HCT116 (cell line): Measurements from ENCODE around the gene USO1. TPM values are rescaled to one million over a fixed set of nuclear protein-coding genes. Genes with fewer than 3 reads are reported as not detected.

Experiments
- ATAC-seq: fragments of 200-7000 bp; cut with Tn5 transposase; 2 replicates; pipeline ENCODE4 v1.9.1; 2020; ENCODE audit warnings: mild to moderate bottlenecking, moderate library complexity
- BruUV-seq: library from RNA; stranded (reverse); fragments of 400-500 nt; replicated peaks from 2 replicates; lab custom pipeline; 2021; lab: Mats Ljungman, UMichigan
- CTCF ChIA-PET: fragments of 300-600 bp; sonication (Branson Sonifier 250); formaldehyde crosslinking; loops from one replicate; lab custom pipeline; 2021; ENCODE audit warnings: antibody characterized with exemption; lab: Charles Lee
- POLR2A ChIA-PET: fragments of 300-600, 350-600 bp; sonication (Branson Sonifier 250); formaldehyde crosslinking; loops from one replicate; lab custom pipeline; 2021; ENCODE audit warnings: antibody characterized with exemption; lab: Charles Lee
- RAD21 ChIA-PET, 2 experiments: fragments of 300-600 bp; sonication (Branson Sonifier 250); formaldehyde crosslinking; loops; one replicate each; lab custom pipeline; 2023; ENCODE audit warnings: low total read pairs in 2 of 2; ENCODE audit not compliant: uncharacterized antibody in 2 of 2, unreplicated experiment in 2 of 2, low non-redundant PET in 1 of 2; lab: Charles Lee
- DNase-seq: peaks from one replicate; pipeline ENCODE4 v3.0.0-alpha.2; 2010; ENCODE audit warnings: low read depth, low spot score
- H2AFZ ChIP-seq: fragments of 200-600 bp; shearing (Covaris generic), sonication (generic); 2 replicates; pipeline ENCODE4 v1.6.1; 2017; ENCODE audit warnings: low read depth, mixed run types, mixed read lengths, antibody characterized with exemption, low read length; ENCODE audit not compliant: poor library complexity, severe bottlenecking
- H3K27ac ChIP-seq: 2 replicates; pipeline ENCODE4 v1.5.1; 2012; ENCODE audit warnings: low read depth, low read length
- H3K27me3 ChIP-seq: fragments of 200-600 bp; sonication (generic); 2 replicates; pipeline ENCODE4 v1.6.1; 2016; ENCODE audit warnings: mixed run types, low read length, mixed read lengths; ENCODE audit not compliant: insufficient read depth
- H3K36me3 ChIP-seq, 2 experiments: fragments of 200-500 bp in 1 of 2; fragments of 200-600 bp in 1 of 2; sonication (Bioruptor generic) in 1 of 2; sonication (generic) in 1 of 2; 2 replicates each; pipeline versions ENCODE4 v1.5.1 to v1.6.1; 2014 to 2016; ENCODE audit warnings: low read length in 2 of 2, inconsistent platforms in 1 of 2, mixed read lengths in 1 of 2, mixed run types in 1 of 2; ENCODE audit not compliant: insufficient read depth in 2 of 2, control insufficient read depth in 1 of 2
- H3K4me1 ChIP-seq, 2 experiments: fragments of 200-600 bp in 1 of 2; sonication (generic) in 1 of 2; 2 replicates each; pipeline versions ENCODE4 v1.5.1 to v1.6.1; 2012 to 2017; ENCODE audit warnings: low read length in 2 of 2, inconsistent platforms in 1 of 2, mild to moderate bottlenecking in 1 of 2, mixed read lengths in 1 of 2, mixed run types in 1 of 2, moderate library complexity in 1 of 2; ENCODE audit not compliant: insufficient read depth in 2 of 2, control insufficient read depth in 1 of 2
- H3K4me2 ChIP-seq: fragments of 200-600 bp; sonication (generic); 2 replicates; pipeline ENCODE4 v1.6.1; 2017; ENCODE audit warnings: mixed run types, low read length, mixed read lengths
- H3K4me3 ChIP-seq, 2 experiments: fragments of 200-600 bp in 1 of 2; sonication (generic) in 1 of 2; replicated peaks in 1 of 2; 2 replicates each; pipeline ENCODE4 v1.5.1; 2011 to 2016; ENCODE audit warnings: low read length in 2 of 2, control low read depth in 1 of 2, low read depth in 1 of 2, mild to moderate bottlenecking in 1 of 2, mixed read lengths in 1 of 2, mixed run types in 1 of 2
- H3K79me2 ChIP-seq: fragments of 200-600 bp; sonication (generic); 2 replicates; pipeline ENCODE4 v1.6.1; 2017; ENCODE audit warnings: mild to moderate bottlenecking, mixed run types, low read length, moderate library complexity, mixed read lengths; ENCODE audit not compliant: insufficient read depth
- H3K9ac ChIP-seq: fragments of 200-600 bp; sonication (generic); 2 replicates; pipeline ENCODE4 v1.6.1; 2016; ENCODE audit warnings: low read length, mixed read lengths
- H3K9me2 ChIP-seq: fragments of 200-600 bp; sonication (generic), shearing (Covaris generic); 2 replicates; pipeline ENCODE4 v1.6.1; 2017; ENCODE audit warnings: mixed run types, mild to moderate bottlenecking, moderate library complexity; ENCODE audit not compliant: insufficient read depth
- H3K9me3 ChIP-seq, 2 experiments: fragments of 200-500 bp in 1 of 2; fragments of 200-600 bp in 1 of 2; sonication (Bioruptor generic) in 1 of 2; sonication (generic) in 1 of 2; 2 replicates each; pipeline ENCODE4 v1.6.1; 2014 to 2017; ENCODE audit warnings: low read length in 2 of 2, mixed read lengths in 2 of 2, inconsistent platforms in 1 of 2, low read depth in 1 of 2, mild to moderate bottlenecking in 1 of 2, mixed run types in 1 of 2, moderate library complexity in 1 of 2; ENCODE audit not compliant: control insufficient read depth in 1 of 2, insufficient read depth in 1 of 2
- H4K20me1 ChIP-seq: fragments of 200-600 bp; sonication (generic), shearing (Covaris generic); 2 replicates; pipeline ENCODE4 v1.6.1; 2017; ENCODE audit warnings: mixed run types, mild to moderate bottlenecking, moderate library complexity; ENCODE audit not compliant: insufficient read depth
- CEBPB ChIP-seq: IDR thresholded peaks from 2 replicates; pipeline ENCODE4 v1.6.1; 2012; ENCODE audit warnings: low read depth
- EGR1 ChIP-seq: IDR thresholded peaks from 2 replicates; pipeline ENCODE4 v1.6.1; 2012; ENCODE audit warnings: low read depth
- ELF1 ChIP-seq: IDR thresholded peaks from 2 replicates; pipeline ENCODE4 v1.6.1; 2012; ENCODE audit warnings: low read depth, borderline replicate concordance
- EZH2 ChIP-seq: fragments of 200-600 bp; sonication (generic); IDR thresholded peaks from 2 replicates; pipeline ENCODE4 v1.6.1; 2017; ENCODE audit warnings: antibody characterized with exemption, mixed run types
- JUND ChIP-seq: IDR thresholded peaks from 2 replicates; pipeline ENCODE4 v1.6.1; 2012
- POLR2A ChIP-seq: IDR thresholded peaks from 2 replicates; pipeline ENCODE4 v1.7.0; 2011; ENCODE audit warnings: borderline replicate concordance; ENCODE audit not compliant: insufficient read depth, insufficient read length; ENCODE audit errors: extremely low read depth
- POLR2AphosphoS5 ChIP-seq: IDR thresholded peaks from 2 replicates; pipeline ENCODE4 v1.6.1; 2011; ENCODE audit warnings: mild to moderate bottlenecking, low read depth, low read length, moderate library complexity
- SIN3A ChIP-seq: IDR thresholded peaks from 2 replicates; pipeline ENCODE4 v1.6.1; 2012; ENCODE audit warnings: low read depth
- SP1 ChIP-seq: IDR thresholded peaks from 2 replicates; pipeline ENCODE4 v1.6.1; 2012; ENCODE audit warnings: low read depth
- SRF ChIP-seq: IDR thresholded peaks from 2 replicates; pipeline ENCODE4 v1.6.1; 2012; ENCODE audit warnings: low read depth
- TCF7L2 ChIP-seq: IDR thresholded peaks from 2 replicates; pipeline ENCODE4 v1.7.0; 2011; ENCODE audit warnings: borderline replicate concordance, inconsistent platforms; ENCODE audit not compliant: insufficient read depth, insufficient read length; ENCODE audit errors: extremely low read depth
- YY1 ChIP-seq: IDR thresholded peaks from 2 replicates; pipeline ENCODE4 v1.6.1; 2011; ENCODE audit warnings: low read length, low read depth, moderate library complexity, mild to moderate bottlenecking; ENCODE audit not compliant: insufficient replicate concordance; ENCODE audit errors: extremely low read depth
- ZFX ChIP-seq: fragments of 450-650 bp; IDR thresholded peaks from 2 replicates; pipeline ENCODE4 v1.6.1; 2017
- ZNF274 ChIP-seq: fragments of 200-500 bp; sonication (Bioruptor generic); IDR thresholded peaks from 2 replicates; pipeline ENCODE4 v1.6.1; 2014; ENCODE audit warnings: mild to moderate bottlenecking, low read depth, low read length, inconsistent platforms
- intact Hi-C: fragments of 100-400 bp; cut with micrococcal nuclease; formaldehyde crosslinking; loops from 2 replicates; pipeline ENCODE4 v1.10.0; 2022
- total RNA-seq: library from RNA; stranded (reverse); gene quantifications from one replicate; pipeline ENCODE4 v1.2.1, GENCODE V29; 2021; ENCODE audit not compliant: unreplicated experiment
- TF ChIP-seq, protein P1 (sequence below): IDR thresholded peaks from 2 replicates; pipeline ENCODE4 v1.6.1; 2012
- TF ChIP-seq, protein P2 (sequence below), 3 experiments: fragments of 200-600 bp in 1 of 3; sonication (generic) in 1 of 3; IDR thresholded peaks in 2 of 3; conservative IDR thresholded peaks in 1 of 3; 2 replicates each; pipeline ENCODE4 v1.5.1; 2012 to 2017; ENCODE audit warnings: low read depth in 2 of 3, low read length in 2 of 3, antibody characterized with exemption in 1 of 3, borderline replicate concordance in 1 of 3, control low read depth in 1 of 3, mild to moderate bottlenecking in 1 of 3, mixed read lengths in 1 of 3, mixed run types in 1 of 3, moderate library complexity in 1 of 3; ENCODE audit not compliant: insufficient read depth in 1 of 3
- TF ChIP-seq, protein P3 (sequence below): IDR thresholded peaks from 2 replicates; pipeline ENCODE4 v1.6.1; 2012; ENCODE audit warnings: low read depth
- TF ChIP-seq, protein P4 (sequence below): IDR thresholded peaks from 2 replicates; pipeline ENCODE4 v1.6.1; 2012
- TF ChIP-seq, protein P5 (sequence below): IDR thresholded peaks from 2 replicates; pipeline ENCODE4 v1.6.1; 2011; ENCODE audit warnings: mild to moderate bottlenecking, low read length, moderate library complexity; ENCODE audit not compliant: insufficient replicate concordance; ENCODE audit errors: extremely low read depth

The USO1 gene
- total RNA-seq, 1 experiment from 2014 or later: 72.7 TPM

DNA sequence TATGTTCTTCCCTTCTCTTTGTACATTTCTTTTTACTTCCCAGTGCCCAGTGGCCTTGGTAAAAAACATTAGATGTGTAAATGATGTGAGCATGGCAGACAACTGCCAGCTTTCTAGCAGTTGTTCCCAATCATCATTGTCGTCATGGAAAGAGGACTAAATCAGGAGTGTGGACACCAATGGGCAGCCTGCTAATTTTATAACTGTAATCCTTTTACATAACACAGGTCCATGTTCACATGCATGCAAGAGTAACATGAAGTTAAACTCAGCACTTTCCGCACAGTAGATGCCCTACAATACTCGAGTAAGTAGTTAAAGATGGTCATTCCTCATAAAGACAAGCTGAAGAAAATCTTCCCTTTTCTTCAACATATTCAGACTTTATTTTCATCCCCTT, 27.8 kb upstream of the USO1 start:
- BruUV-seq: no TSS peak
- POLR2A ChIA-PET: no interaction called here
- Histone ChIP-seq H3K4me1 (no peaks in the 10 kb centered on the region), H3K9me3 (no peaks in the 10 kb centered on the region), H4K20me1 (no peaks in the 10 kb centered on the region), H3K36me3 (no peaks in the 10 kb centered on the region), H2AFZ (no peak overlapping the region), H3K9me2 (no peaks in the 10 kb centered on the region), H3K27ac (no peak overlapping the region), H3K4me3 (no peak overlapping the region), H3K9ac (no peak overlapping the region), H3K79me2 (no peaks in the 10 kb centered on the region), H3K4me2 (no peak overlapping the region), H3K27me3 (no peaks in the 10 kb centered on the region)
- ATAC-seq: no peak
- CTCF ChIA-PET: no interaction called here
- RAD21 ChIA-PET: no interaction called here
- DNase-seq: no peak
- no peak for TF ChIP-seq SP1
- TF ChIP-seq EGR1: no peak
- no peak for TF ChIP-seq SIN3A
- no peak for TF ChIP-seq ZNF274
- TF ChIP-seq TCF7L2: no peak
- TF ChIP-seq, protein P1, sequence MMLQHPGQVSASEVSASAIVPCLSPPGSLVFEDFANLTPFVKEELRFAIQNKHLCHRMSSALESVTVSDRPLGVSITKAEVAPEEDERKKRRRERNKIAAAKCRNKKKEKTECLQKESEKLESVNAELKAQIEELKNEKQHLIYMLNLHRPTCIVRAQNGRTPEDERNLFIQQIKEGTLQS: no peak
- TF ChIP-seq EZH2: no peak
- TF ChIP-seq, protein P2, sequence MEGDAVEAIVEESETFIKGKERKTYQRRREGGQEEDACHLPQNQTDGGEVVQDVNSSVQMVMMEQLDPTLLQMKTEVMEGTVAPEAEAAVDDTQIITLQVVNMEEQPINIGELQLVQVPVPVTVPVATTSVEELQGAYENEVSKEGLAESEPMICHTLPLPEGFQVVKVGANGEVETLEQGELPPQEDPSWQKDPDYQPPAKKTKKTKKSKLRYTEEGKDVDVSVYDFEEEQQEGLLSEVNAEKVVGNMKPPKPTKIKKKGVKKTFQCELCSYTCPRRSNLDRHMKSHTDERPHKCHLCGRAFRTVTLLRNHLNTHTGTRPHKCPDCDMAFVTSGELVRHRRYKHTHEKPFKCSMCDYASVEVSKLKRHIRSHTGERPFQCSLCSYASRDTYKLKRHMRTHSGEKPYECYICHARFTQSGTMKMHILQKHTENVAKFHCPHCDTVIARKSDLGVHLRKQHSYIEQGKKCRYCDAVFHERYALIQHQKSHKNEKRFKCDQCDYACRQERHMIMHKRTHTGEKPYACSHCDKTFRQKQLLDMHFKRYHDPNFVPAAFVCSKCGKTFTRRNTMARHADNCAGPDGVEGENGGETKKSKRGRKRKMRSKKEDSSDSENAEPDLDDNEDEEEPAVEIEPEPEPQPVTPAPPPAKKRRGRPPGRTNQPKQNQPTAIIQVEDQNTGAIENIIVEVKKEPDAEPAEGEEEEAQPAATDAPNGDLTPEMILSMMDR (IDR thresholded peaks at IDR 0.05 in 2 of 3, conservative IDR thresholded peaks at IDR 0.05 in 1 of 3; ENCODE audit: borderline replicate concordance in 1 of 3, insufficient read depth in 1 of 3, low read depth in 2 of 3, low read length in 2 of 3): no peak
- TF ChIP-seq, protein P3, sequence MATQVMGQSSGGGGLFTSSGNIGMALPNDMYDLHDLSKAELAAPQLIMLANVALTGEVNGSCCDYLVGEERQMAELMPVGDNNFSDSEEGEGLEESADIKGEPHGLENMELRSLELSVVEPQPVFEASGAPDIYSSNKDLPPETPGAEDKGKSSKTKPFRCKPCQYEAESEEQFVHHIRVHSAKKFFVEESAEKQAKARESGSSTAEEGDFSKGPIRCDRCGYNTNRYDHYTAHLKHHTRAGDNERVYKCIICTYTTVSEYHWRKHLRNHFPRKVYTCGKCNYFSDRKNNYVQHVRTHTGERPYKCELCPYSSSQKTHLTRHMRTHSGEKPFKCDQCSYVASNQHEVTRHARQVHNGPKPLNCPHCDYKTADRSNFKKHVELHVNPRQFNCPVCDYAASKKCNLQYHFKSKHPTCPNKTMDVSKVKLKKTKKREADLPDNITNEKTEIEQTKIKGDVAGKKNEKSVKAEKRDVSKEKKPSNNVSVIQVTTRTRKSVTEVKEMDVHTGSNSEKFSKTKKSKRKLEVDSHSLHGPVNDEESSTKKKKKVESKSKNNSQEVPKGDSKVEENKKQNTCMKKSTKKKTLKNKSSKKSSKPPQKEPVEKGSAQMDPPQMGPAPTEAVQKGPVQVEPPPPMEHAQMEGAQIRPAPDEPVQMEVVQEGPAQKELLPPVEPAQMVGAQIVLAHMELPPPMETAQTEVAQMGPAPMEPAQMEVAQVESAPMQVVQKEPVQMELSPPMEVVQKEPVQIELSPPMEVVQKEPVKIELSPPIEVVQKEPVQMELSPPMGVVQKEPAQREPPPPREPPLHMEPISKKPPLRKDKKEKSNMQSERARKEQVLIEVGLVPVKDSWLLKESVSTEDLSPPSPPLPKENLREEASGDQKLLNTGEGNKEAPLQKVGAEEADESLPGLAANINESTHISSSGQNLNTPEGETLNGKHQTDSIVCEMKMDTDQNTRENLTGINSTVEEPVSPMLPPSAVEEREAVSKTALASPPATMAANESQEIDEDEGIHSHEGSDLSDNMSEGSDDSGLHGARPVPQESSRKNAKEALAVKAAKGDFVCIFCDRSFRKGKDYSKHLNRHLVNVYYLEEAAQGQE: no peak
- TF ChIP-seq YY1: no peak
- TF ChIP-seq, protein P4, sequence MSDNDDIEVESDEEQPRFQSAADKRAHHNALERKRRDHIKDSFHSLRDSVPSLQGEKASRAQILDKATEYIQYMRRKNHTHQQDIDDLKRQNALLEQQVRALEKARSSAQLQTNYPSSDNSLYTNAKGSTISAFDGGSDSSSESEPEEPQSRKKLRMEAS: no peak
- TF ChIP-seq JUND: no peak
- TF ChIP-seq SRF: no peak
- no peak for TF ChIP-seq ELF1
- TF ChIP-seq, protein P5, sequence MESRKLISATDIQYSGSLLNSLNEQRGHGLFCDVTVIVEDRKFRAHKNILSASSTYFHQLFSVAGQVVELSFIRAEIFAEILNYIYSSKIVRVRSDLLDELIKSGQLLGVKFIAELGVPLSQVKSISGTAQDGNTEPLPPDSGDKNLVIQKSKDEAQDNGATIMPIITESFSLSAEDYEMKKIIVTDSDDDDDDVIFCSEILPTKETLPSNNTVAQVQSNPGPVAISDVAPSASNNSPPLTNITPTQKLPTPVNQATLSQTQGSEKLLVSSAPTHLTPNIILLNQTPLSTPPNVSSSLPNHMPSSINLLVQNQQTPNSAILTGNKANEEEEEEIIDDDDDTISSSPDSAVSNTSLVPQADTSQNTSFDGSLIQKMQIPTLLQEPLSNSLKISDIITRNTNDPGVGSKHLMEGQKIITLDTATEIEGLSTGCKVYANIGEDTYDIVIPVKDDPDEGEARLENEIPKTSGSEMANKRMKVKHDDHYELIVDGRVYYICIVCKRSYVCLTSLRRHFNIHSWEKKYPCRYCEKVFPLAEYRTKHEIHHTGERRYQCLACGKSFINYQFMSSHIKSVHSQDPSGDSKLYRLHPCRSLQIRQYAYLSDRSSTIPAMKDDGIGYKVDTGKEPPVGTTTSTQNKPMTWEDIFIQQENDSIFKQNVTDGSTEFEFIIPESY: no peak
- no peak for TF ChIP-seq POLR2AphosphoS5
- TF ChIP-seq POLR2A: no peak
- no peak for TF ChIP-seq CEBPB
- TF ChIP-seq ZFX: no peak
- intact Hi-C loops: no loop called here
